Esophagus squamous epithelium (tissue), 4 donors: ENCODE measurements around the gene PDGFD.

Experiments used
- CTCF ChIP-seq, 6 experiments: fragments of 450-650 bp in 4 of 6; fragments of 200-600 bp in 2 of 6; sonication (generic) in 2 of 6; IDR thresholded peaks; one replicate each; pipeline ENCODE4 v1.5.1; 2016 to 2019; ENCODE audit warnings: antibody characterized with exemption in 6 of 6, mild to moderate bottlenecking in 4 of 6, moderate library complexity in 4 of 6
- POLR2A ChIP-seq, 4 donors: fragments of 450-650 bp; IDR thresholded peaks; one replicate each; pipeline ENCODE4 v1.6.1; 2017; ENCODE audit warnings: antibody characterized with exemption in 4 of 4, mild to moderate bottlenecking in 4 of 4, moderate library complexity in 3 of 4

- no peak for TF ChIP-seq CTCF (IDR thresholded peaks at IDR 0.05)
- no peak for TF ChIP-seq POLR2A (IDR thresholded peaks at IDR 0.05)
Measured at GRCh38 chr11:103897160-103897936, 266.6 kb downstream of the PDGFD start.
